ENCODE measurements around the gene SHKBP1. TPM values are rescaled to one million over a fixed set of nuclear protein-coding genes. Genes with fewer than 3 reads are reported as not detected.

The SHKBP1 gene
- total and polyA plus RNA-seq, 2 of the 13 experiments (the other 11 are each of a cell fraction or from before 2014, with no cell fraction given), result 16.2 to 17.4 TPM

DNA sequence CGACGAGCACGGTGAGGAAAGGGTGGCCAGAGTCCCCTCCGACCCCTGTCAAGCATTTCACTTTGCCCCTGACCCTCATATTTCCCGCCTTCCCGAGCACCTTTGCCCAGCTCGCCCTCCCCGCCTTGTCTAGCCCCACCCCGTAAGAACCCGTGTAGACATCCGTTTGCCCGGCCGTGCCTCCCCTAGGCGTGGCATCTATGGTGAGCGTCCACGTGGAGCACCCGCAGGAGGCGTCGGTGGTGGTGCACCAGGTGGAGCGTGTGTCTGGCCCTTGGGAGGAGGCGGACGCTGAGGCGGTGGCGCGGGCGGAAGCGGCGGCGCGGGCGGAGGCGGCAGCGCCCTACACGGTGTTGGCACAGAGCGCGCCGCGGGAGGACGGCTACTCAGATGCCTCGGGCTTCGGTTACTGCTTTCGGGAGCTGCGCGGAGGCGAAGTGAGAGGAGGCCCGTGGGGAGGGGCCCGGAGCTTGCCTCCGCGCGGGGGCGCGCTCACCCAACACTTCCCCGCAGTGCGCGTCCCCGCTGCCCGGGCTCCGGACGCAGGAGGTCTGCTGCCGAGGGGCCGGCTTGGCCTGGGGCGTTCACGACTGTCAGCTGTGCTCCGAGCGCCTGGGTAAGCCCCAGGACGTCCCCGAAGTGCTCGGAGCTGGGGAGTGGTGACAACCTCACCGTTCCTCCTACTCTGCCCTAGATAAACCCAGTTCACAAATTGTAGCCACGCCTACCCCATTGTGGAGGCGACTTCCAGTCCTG is 28.7 kb downstream of the SHKBP1 start:
- DNase-seq (ENCODE audit: low spot score) (peak; percentile 22), ATAC-seq (peak; percentile 14), FAIRE-seq (no peak)
- WGBS (ENCODE audit: low lambda C conversion rate), result under 1% methylated on average over 32 of the region's 71 CpGs
- Histone ChIP-seq H3K9me3 (ENCODE audit: low read length) (no peaks in the 10 kb centered on the region), H3K4me2 (ENCODE audit: low read depth, low read length) (peak overlapping the region; percentile 84), H3K36me3 (replicated peaks in 1 of 2; ENCODE audit: control insufficient read depth in 1 of 2, insufficient read depth in 2 of 2, low read length in 2 of 2) (no peaks in the 10 kb centered on the region), H3K27ac (ENCODE audit: extremely low read length, insufficient read depth, low read length) (no peak overlapping the region), H3K4me1 (ENCODE audit: insufficient read depth, low read length) (peaks cover 84% of the 10 kb centered on the region), H4K20me1 (ENCODE audit: insufficient read depth, low read length) (no peaks in the 10 kb centered on the region; the same call in 1 of the 2 replicates), H2AFZ (ENCODE audit: low read length) (peak overlapping the region; percentile 77), H3K79me2 (ENCODE audit: insufficient read depth, low read length) (no peaks in the 10 kb centered on the region), H3K9ac (ENCODE audit: insufficient read depth, low read depth, low read length) (0 out of 2 replicates have a peak overlapping the region, but pooled peaks have one; percentile 1), H3K27me3 (ENCODE audit: control insufficient read depth in 1 of 2, insufficient read depth in 2 of 2, low read length in 2 of 2) (peaks cover 0 to 61% of the 10 kb centered on the region in 2 experiments), H3K4me3 (replicated peaks in 1 of 3; ENCODE audit: insufficient read depth in 1 of 3, low read depth in 2 of 3, low read length in 3 of 3) (peak overlapping the region; percentile 43 to 77 (median 55); a peak in 5 of 6 replicates)
- in situ Hi-C loops (cut with HindIII; ENCODE audit: extremely low pct_ligation_motif_present, low pct_unique_long_range_greater_than_20kb), result no loop called here
- intact Hi-C loops (cut with micrococcal nuclease; ENCODE audit: unreplicated experiment), result no loop called here
- CTCF ChIA-PET (ENCODE audit: low intra/inter-chr PET ratio, low total read pairs), result interaction anchor here (6.8 kb wide), 1 partner anchor 29 kb away, joined by 37 read pairs; no protein-coding TSS in a partner anchor
- POLR2A ChIA-PET, result interaction anchor here (0.7 to 1.0 kb wide), 3 partner anchors 145 to 179 kb away, joined by 3 read pairs; partner anchors contain the start of genes ACTMAP, RAB4B and SERTAD1
- no TSS peak for BruUV-seq (replicated peaks)
- TF ChIP-seq ZNF496 (CRISPR knock-in tag; IDR thresholded peaks at IDR 0.05; ENCODE audit: insufficient replicate concordance) (no peak), ZKSCAN5 (CRISPR knock-in tag; IDR thresholded peaks at IDR 0.05) (no peak), HNRNPH1 (optimal IDR thresholded peaks at IDR 0.05; ENCODE audit: low read depth, low read length) (no peak), ZNF841 (CRISPR knock-in tag; IDR thresholded peaks at IDR 0.05; ENCODE audit: borderline replicate concordance) (0 out of 2 replicates have a peak, but pooled peaks have one; percentile 30), ZNF615 (CRISPR knock-in tag; IDR thresholded peaks at IDR 0.05; ENCODE audit: borderline replicate concordance) (no peak), RAD51 (IDR thresholded peaks at IDR 0.05; ENCODE audit: borderline replicate concordance) (no peak), ZNF282 (IDR thresholded peaks at IDR 0.05; ENCODE audit: partially characterized antibody) (no peak), ZNF552 (CRISPR knock-in tag; IDR thresholded peaks at IDR 0.05; ENCODE audit: borderline replicate concordance) (peak; percentile 80; the same call in 1 of the 2 replicates), ZZZ3 (CRISPR knock-in tag; IDR thresholded peaks at IDR 0.05; ENCODE audit: borderline replicate concordance) (no peak)
- TF ChIP-seq, protein P1, sequence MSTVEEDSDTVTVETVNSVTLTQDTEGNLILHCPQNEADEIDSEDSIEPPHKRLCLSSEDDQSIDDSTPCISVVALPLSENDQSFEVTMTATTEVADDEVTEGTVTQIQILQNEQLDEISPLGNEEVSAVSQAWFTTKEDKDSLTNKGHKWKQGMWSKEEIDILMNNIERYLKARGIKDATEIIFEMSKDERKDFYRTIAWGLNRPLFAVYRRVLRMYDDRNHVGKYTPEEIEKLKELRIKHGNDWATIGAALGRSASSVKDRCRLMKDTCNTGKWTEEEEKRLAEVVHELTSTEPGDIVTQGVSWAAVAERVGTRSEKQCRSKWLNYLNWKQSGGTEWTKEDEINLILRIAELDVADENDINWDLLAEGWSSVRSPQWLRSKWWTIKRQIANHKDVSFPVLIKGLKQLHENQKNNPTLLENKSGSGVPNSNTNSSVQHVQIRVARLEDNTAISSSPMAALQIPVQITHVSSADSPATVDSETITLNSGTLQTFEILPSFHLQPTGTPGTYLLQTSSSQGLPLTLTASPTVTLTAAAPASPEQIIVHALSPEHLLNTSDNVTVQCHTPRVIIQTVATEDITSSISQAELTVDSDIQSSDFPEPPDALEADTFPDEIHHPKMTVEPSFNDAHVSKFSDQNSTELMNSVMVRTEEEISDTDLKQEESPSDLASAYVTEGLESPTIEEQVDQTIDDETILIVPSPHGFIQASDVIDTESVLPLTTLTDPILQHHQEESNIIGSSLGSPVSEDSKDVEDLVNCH (CRISPR knock-in tag; IDR thresholded peaks at IDR 0.05), result no peak
- TF ChIP-seq, protein P2, sequence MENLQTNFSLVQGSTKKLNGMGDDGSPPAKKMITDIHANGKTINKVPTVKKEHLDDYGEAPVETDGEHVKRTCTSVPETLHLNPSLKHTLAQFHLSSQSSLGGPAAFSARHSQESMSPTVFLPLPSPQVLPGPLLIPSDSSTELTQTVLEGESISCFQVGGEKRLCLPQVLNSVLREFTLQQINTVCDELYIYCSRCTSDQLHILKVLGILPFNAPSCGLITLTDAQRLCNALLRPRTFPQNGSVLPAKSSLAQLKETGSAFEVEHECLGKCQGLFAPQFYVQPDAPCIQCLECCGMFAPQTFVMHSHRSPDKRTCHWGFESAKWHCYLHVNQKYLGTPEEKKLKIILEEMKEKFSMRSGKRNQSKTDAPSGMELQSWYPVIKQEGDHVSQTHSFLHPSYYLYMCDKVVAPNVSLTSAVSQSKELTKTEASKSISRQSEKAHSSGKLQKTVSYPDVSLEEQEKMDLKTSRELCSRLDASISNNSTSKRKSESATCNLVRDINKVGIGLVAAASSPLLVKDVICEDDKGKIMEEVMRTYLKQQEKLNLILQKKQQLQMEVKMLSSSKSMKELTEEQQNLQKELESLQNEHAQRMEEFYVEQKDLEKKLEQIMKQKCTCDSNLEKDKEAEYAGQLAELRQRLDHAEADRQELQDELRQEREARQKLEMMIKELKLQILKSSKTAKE (CRISPR knock-in tag; IDR thresholded peaks at IDR 0.05; ENCODE audit: borderline replicate concordance), result peak; percentile 28; the same call in 1 of the 2 replicates
- TF ChIP-seq, protein P3, sequence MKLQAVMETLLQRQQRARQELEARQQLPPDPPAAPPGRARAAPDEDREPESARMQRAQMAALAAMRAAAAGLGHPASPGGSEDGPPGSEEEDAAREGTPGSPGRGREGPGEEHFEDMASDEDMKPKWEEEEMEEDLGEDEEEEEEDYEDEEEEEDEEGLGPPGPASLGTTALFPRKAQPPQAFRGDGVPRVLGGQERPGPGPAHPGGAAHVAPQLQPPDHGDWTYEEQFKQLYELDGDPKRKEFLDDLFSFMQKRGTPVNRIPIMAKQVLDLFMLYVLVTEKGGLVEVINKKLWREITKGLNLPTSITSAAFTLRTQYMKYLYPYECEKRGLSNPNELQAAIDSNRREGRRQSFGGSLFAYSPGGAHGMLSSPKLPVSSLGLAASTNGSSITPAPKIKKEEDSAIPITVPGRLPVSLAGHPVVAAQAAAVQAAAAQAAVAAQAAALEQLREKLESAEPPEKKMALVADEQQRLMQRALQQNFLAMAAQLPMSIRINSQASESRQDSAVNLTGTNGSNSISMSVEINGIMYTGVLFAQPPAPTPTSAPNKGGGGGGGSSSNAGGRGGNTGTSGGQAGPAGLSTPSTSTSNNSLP (IDR thresholded peaks at IDR 0.05; ENCODE audit: low read depth, low read length), result no peak
- TF ChIP-seq, protein P4, sequence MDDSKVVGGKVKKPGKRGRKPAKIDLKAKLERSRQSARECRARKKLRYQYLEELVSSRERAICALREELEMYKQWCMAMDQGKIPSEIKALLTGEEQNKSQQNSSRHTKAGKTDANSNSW (CRISPR knock-in tag; IDR thresholded peaks at IDR 0.05; ENCODE audit: borderline replicate concordance), result no peak
- TF ChIP-seq, protein P5, sequence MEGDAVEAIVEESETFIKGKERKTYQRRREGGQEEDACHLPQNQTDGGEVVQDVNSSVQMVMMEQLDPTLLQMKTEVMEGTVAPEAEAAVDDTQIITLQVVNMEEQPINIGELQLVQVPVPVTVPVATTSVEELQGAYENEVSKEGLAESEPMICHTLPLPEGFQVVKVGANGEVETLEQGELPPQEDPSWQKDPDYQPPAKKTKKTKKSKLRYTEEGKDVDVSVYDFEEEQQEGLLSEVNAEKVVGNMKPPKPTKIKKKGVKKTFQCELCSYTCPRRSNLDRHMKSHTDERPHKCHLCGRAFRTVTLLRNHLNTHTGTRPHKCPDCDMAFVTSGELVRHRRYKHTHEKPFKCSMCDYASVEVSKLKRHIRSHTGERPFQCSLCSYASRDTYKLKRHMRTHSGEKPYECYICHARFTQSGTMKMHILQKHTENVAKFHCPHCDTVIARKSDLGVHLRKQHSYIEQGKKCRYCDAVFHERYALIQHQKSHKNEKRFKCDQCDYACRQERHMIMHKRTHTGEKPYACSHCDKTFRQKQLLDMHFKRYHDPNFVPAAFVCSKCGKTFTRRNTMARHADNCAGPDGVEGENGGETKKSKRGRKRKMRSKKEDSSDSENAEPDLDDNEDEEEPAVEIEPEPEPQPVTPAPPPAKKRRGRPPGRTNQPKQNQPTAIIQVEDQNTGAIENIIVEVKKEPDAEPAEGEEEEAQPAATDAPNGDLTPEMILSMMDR (CRISPR knock-in tag; IDR thresholded peaks at IDR 0.05), result peak; percentile 63
